Measurements from ENCODE around the gene NKD2.
"Not testable (repeated sequence)": the region's sequence is repeated elsewhere in the genome, so short reads cannot be mapped to it uniquely, and the experiment has no call there.

NKD2 gene

DNA sequence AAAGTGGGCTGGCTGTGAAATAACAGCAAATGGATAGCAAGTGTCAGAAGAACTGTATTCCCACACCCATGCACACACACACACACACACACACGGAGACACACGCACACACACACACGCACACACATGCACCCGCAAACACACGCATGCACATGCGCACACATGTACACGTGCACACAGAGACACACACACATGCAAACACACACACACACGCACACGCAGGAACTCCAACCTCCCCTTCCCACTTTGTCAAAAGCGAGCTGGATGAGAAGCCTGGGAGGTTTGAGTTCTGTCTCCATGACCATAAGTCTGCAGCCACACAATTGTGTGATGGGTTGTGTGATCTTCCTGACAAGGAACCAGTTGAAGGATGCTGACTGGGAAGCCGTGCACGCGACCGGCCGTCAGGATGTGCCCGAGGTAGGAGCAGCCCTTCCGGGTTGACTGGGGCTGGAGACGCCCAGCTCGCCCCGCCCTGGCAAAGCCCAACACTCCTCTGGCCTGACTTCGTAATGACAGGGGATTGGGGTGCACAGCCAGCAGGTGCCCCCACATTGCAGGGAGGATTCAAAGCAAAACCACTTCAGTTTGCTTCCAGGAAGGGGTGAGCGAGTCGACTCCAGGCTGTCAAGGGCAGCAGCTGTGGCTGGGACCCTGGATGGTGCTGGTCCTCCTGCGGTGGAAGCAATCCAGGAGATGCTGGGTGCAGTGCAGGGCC is 29.3 kb upstream of the NKD2 start:
- no peak for DNase-seq

DNA sequence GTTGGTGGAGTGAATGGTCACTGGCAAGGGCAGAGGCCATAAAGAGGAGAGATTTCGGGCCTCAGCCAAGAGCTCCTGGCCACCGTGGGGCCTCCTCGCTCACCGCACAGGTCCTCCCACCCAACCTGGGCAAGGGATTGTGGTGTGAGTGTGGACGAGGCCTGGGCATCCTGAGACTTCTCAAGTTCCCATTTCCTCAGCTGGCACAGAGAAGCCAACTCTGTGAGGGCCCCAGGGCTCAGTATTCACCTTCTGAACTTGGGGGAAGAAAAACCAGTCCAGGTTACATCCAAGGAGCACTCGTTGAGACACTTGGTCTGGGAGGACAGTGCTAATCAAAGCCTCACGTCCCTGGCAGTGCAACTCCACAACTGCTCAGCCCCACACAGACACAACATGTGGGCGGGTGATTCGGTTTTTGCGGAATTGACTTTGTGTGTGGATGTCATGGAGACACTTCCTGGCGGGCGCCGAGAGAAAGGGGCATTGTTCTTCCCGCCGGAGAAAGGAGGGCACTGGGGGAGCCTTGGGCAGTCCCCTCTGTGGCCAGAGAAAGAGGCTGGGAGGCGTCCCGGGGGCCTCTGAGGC is 28.5 kb upstream of the NKD2 start:
- no peak for DNase-seq

DNA sequence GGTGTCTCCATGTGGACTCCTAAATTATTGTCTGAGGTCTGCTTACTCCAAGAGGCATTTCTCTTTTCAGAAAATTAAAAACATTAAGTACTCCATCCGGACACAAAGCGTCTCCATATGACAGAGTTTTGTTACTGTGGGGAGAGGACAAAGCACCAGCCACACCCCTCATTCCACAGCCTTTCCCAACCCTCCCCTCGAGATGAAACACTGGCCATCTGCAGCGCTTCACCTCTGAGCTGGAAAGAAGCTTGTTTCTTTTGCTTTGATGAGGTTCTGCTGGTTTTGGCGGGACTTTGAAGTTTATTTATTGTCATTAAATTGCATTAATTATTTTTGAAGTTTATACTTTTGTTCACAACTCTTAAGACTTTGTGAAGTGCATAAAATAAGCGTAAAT is 27.6 kb upstream of the NKD2 start:
- no peak for DNase-seq

DNA sequence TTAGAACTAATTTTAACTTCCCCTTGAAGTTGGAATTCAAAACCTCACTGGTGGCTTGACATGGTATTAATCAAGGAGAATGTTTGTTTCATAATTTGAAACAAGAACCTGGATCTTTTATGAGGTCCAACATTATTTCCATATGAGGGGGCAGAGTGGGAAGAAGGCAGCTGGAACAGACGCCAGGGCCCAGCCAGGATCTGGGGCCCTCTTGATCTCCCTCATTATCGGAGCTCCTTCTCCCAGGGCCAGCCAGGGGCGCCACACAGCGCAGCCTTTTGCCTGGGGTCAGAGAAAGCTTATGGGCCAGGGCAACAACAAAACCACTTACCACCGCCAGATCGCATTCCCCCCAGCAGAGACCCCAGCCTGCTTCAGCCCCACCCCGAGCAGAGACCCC is 27.1 kb upstream of the NKD2 start:
- no peak for DNase-seq

DNA sequence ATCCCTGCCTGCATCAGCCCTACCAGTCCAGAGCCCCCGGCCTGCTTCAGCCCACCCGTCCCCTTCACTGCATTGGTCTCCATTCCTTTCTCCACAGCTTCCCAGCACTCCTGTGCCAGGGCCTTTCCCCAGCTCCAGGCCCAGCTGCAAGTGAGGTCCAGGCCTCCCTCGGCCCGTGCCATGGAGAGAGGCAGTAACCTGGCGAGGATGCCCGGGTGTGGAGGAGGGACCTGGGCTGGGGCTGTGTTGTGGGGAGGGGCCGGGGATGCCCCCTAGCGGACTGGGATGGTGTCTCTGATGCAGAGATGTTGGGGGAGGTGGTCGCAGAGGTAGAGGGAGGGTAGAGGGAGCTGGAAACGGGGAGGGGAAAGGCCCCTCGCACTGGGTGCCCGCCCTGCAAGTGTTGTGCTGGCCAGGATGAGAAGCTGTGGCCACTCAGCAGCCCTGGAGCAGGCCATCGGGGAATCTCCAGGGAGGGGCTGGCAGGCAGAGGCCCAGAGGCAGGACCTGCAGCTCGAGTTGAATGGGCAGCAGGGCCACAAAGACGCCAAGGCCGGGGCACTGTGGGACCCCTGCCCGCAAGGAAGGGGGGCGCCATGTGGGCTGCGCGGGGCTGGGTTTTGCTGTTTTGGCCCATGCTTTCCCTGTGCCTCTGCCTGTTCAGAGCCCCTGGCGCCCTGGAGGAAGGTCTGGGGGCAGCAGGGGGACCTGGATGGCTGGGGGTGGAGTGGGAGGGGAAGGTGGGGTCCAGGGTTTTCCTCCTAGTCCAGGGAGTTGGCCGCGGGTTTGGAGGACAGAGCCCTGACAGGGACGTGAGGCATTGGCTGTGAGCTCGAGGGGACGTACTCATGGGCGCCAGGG is 26.0 kb upstream of the NKD2 start:
- DNase-seq = no peak

DNA sequence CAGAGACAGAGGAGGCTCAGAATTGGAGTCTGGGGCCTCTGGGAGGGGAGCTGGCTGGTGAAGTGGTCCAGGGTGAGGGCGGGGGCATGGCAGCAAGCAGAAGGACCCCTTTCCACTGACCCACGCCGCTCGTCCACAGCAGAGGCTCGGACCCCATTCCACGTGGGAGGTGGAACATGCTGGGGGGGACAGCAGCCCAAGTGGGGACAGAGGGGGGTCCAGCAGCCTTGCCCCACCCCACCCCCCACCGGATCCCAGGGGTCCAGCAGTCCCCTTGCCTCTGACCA is 25.4 kb upstream of the NKD2 start:
- DNase-seq = no peak

DNA sequence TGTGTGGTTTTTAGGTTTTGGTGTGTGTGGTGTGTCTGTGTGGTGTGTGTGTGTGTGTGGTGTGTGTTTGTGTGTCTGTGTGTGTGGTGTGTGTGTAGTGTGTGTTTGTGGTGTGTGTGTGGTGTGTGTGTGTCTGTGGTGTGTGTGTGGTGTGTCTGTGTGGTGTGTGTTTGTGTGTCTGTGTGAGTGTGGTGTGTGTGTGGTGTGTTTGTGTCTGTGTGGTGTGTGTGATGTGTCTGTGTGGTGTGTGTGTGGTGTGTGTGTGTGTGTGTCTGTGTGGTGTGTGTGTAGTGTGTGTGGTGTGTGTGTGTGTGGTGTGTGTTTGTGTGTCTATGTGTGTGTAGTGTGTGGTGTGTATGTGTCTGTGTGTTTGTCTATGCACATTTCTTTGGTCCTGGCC is 25.0 kb upstream of the NKD2 start:
- DNase-seq = no peak

DNA sequence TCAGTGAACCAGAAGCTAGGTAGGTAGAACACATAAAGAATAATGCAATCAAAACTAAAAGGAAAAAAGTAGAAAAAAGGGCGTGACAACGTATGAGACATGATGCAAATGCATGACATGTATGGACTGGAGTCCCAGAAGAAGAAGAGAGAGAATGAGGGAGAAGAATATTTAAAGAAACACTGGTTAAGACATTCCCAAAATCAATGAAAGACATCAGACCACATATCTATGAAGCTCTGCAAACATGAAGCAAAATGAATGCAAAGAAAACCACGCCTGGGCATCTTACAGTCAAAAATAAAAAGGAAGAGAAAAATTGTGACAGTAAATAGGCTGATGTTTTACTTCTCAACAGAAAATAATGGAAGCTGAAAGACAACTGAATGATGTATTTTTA is 23.8 kb upstream of the NKD2 start:
- DNase-seq = no peak

DNA sequence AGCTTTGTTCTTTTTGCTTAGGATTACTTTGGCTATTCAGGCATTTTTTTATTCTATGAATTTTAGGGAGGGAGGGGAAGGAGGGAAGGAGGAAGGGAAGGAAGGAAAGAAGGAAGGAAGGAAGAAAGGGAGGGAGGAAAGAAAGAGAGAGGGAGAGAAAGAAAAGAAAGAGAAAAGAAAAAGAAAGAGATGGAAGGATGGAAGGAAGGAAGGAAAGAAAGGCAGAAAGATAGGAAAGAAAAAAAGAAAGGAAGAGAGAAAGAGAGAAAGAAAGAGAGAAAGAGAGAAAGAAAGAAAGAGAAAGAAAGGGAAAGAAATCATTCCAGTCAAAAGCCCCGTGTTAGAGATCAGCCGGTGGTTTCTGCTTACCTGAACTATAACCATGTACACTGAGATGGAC is 20.8 kb upstream of the NKD2 start:
- no peak for DNase-seq

DNA sequence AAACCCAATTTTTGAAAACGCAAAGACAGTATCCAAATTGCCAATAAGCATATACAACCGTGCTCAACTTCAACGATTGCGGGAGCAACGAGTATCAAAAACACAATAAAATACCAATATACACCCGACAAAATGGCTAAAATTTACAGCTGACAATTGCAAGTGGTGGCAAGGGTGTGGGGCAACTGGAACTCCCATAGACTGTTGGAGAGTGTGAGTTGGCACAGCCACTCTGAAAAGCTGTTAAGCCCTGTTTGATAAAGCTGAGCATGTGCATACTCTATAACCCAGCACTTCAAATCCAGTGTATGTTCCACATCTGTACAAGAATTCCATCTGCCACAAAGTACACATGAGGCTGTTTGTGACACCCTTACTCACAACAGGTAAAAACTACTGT is 20.3 kb upstream of the NKD2 start:
- DNase-seq = no peak

DNA sequence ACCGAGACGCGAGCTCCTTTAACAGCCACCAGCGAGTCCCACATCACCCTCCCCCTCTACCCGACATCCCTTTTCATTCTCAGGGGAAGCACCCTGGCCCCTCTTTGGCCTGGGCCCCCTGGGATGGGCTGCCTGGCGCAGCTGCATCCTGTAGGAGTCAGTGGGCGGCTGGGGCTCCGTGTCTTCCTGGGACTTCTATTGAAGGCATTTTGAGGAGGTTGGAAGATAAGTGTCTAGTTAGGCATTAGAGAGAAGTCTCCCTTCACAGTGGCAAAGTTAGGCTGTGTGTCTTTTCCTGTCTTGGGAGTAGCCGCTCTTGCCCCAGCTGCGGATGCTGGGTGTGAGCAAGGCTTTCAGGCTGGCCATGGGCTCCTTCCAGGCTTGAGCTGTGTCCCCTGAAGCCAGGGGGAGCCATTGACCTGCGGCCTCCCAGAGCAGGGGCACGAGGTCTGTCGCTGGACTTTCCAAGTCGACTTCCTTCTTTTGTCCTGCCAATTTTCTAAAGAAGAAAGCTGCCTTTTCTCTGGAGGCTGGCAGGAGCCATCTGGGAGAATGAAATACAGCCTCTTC is 18.6 kb upstream of the NKD2 start:
- DNase-seq = no peak

DNA sequence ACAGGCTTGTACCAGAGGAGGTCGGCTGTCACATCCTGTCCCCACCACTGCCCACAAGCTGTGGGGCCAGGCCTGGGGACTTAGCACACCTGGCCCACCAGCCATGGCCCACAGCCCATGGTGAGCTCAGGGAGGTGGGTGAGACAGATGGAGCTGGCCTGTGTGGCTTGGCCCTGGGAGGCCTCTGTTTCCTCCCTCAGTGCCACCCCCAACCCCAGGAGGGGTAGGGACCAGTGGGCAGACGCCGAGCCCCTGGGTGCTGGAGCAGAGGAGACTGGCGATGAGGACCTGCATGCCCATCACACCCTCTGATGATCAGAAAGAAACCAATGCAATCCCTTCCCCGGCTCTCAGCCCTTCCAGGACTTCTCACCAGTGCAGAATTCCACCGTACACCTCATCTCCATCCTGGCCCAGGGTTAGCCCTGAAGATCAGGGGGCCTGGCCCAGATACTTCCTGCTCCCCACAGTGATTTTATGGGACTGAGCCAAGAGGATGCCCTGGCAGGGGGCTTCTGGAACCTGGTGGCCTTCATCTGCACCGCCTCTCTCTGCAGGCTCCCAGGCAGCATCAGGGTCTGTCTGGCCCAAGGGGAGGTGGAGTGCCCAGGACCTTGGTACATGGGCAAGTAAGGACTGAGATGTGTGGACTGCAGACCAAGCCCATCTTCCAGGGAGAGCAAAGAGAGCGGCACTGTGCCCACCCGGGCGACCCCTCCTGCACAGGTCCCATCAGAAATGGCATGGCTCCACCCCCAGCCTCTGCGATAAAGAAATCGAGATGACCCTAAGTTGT is 16.9 kb upstream of the NKD2 start:
- no peak for DNase-seq

DNA sequence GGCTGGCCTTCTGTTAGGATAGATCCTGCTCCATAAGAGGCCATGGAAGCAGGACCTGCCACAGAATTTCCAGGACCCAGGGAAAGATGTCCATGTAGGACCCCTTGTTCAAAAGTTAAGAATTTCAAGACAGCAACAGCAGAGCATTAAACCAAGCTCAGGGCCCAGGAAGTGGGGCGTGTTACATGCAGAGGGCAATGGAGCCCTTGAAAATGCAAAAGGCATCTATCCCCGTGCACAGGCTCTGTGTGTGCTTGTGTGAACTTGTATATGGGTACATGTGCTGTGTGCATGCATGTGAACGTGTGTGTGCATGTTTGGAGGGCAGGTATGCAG is 14.4 kb upstream of the NKD2 start:
- no peak for DNase-seq

DNA sequence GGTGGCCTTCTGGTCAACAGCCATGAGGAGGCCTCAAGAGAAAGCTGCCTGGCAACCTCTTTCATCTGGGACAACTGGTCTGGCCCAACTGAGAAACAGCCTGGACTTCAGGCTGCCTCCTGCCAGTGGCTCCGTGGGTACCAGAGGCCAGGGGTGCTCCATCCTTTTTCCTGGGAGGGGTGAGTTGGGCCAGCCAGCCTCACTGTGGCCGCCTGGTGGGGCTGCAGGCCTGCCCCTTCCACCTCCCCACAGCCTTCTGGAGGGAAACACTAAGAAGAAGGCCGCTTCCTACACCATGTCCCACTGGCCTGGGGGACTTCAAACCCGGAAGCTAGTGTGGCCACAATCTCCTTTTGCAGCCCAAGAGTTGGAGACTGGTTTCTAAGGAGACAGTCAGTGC is 13.8 kb upstream of the NKD2 start:
- DNase-seq = no peak

DNA sequence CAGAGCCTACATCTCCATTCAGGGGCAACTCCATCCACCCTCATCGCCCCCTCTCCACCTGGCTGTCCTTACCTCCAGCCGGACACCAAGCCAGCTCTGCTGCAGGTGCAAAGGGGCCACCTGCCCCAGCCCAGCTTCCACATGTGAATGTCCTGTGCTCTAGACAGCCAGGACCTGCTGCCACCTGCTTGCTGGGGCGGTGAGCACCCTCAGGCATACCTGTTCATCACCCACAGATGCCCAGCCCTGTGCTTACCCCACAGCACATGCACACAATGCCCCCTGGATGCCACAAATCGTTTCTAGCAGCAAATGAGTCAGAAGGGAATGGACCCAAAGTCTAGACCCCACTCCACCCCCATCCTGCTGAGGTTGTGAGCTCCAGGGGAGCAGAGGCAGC is 13.3 kb upstream of the NKD2 start:
- no peak for DNase-seq

DNA sequence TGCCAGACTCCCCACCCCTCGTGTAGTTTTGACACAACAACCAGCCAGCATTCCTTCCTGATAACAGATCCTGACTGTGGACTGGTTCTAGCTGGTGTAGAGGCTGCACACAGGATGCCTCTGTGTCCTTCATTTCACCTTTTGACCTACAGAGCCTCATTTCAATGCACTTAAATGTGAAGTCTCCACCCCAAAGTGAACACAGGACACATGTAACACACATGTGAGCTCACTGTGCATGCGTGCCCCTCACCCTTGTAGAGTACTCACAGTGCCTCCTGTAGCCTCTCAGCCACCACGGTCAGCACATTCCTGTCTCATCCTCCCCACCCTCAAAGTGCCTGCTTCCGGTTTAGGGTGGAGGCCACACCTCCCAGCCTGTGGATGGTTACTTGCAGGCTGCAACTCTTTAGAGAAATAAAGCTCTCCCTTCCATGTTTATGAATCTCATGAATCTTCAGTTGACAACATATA is 11.6 kb upstream of the NKD2 start:
- DNase-seq = no peak

DNA sequence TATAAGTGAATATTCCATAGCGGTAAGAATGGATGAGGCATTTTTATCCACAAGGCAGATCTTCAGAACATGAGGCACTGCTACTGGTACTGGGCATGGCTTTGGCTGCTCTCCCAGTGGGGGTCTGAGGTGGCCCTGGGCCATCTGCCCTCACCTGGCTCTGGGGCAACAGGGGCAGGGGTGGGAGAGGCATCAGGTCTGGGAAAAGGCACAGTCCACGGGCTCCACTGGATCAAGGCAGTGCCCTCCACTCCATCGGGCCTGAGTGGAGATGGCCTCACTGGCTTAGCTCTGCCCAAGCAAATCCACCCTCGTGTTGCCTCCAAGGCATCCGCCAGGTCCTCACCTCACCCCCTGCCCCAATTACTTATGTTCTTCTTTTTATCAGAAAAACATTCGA is 10.9 kb upstream of the NKD2 start:
- no peak for DNase-seq

DNA sequence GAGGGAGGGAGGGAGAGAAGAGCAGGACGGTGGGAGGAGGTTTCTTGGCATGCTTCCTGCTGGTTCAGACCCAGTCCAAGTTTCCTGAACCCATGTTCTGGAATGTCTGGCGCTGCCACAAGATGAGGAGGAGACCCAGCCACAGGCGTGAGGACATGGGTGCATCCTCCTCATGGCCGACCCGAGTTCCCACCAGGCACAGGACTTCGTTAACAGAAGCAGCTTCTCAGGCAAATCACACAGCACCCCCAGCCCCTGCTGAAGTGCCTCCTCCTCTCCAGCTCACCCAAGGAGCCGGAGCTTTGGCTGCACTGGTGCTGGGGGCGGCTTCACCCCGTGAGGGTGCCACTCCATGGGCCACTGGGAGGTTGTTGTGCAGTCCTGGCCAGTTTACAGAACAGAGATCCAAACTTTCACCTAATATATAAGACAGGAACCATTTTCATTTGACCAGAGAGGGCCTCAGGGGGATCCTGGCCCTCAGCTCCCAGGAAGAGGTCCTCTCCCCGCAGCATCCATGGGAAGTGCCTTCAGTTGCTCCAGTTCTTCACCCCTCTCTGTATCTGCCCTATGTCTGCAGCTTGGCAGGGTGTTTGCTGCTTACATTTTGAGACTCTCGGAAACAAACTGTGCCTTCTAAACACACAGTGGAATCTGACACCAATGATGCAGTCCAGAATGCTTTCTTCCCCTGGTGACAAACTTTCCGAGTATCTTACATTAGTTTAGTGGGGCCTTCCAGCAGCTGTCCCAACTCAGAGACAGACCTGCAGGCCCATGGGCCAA is 10.2 kb upstream of the NKD2 start:
- no peak for DNase-seq

DNA sequence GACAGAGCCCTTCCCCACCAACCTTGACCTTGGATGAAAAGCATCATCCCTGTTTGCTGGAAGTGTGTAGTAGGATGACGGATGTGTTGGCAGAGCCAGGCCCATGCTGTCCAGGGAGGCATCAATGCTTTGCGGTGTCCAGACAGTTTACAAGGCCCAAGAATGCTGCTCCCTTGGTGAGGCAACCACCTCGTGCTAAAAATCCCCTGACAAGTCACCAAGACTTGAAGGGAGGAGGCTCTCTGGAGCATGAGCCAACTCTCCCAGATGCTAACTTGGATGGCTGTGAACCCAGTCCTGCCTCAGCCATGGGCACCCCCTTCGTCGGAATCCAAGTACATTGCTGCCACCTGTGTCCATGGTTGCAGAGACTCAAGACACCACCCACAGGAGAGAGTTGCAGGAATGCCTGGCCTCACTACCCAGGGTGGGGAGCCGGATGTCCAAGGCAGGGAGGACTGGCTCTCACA is 9.5 kb upstream of the NKD2 start:
- no peak for DNase-seq

DNA sequence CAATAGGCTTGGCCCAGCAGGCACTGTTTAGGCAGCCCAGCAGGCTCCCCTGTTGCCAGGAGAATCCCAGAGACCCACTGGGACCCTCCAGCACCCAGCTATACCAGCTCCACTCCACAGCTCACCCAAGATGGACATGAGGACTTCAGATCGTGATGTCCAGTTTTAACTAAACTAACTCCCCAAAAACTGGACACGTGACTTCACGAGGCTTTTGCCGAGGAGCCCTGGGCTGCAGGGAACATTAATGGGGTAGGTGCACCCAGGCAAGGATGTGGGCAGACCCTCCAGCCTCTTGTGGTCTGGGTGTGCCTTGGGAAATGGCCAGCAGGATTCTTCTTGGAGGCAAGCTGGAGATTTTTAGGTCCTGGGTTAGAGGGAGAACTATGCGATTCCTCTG is 8.9 kb upstream of the NKD2 start:
- no peak for DNase-seq

DNA sequence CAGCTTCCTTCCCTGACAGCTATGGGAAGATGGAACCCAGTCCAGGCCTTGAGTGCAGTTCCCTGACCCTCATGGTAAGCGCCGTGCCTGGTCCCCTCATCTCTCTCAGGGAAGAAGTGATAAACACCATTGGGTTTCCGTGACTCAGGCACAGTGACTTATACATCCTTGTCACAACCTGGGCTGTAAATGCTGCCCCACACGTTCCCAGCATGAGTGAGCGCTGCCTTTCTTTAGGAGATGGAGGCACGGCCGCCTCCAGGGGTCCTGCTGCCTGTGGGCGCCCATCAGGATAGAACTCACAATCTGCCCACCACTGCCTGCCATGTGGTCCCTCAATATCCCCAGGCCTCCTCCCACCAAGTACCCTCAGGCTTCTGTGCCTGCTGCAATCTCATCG is 8.3 kb upstream of the NKD2 start:
- no peak for DNase-seq

DNA sequence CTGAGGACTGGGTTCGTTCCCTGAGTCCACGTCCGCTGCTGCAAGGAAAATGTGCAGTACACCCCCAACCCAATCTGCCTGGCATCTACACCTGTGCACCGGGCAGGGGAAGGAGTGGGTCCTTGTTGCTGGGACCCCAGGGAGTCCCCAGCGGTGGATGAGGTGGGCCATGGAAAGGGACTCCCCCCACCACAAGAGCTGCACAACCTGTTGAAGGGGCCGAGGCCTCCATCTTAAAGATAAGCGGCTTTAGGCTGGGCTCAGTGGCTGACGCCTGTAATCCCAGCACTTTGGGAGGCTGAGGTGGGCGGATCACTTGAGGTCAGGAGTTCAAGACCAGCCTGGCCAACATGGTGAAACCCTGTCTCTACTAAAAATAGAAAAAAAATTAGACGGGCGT is 7.8 kb upstream of the NKD2 start:
- not testable (repeated sequence) for DNase-seq

All from NCI-H2107 (cell line).